Measurements from ENCODE around the gene IGF1.

- TF ChIP-seq, protein P1, sequence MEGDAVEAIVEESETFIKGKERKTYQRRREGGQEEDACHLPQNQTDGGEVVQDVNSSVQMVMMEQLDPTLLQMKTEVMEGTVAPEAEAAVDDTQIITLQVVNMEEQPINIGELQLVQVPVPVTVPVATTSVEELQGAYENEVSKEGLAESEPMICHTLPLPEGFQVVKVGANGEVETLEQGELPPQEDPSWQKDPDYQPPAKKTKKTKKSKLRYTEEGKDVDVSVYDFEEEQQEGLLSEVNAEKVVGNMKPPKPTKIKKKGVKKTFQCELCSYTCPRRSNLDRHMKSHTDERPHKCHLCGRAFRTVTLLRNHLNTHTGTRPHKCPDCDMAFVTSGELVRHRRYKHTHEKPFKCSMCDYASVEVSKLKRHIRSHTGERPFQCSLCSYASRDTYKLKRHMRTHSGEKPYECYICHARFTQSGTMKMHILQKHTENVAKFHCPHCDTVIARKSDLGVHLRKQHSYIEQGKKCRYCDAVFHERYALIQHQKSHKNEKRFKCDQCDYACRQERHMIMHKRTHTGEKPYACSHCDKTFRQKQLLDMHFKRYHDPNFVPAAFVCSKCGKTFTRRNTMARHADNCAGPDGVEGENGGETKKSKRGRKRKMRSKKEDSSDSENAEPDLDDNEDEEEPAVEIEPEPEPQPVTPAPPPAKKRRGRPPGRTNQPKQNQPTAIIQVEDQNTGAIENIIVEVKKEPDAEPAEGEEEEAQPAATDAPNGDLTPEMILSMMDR (IDR thresholded peaks at IDR 0.05), result no peak
- no peak for TF ChIP-seq POLR2A (IDR thresholded peaks at IDR 0.05)
Measured at GRCh38 chr12:102369876-102370275, 110.5 kb downstream of the IGF1 start.
